Liver (tissue), 9 donors: ENCODE data around the gene GRM1. TPM values are rescaled to one million over a fixed set of nuclear protein-coding genes. Genes with fewer than 3 reads are reported as not detected.

Source experiments
- DNase-seq: peaks from one replicate; pipeline ENCODE4 v3.0.0-alpha.2; 2017; ENCODE audit warnings: low spot score
- H3K27ac ChIP-seq, 2 donors: one replicate each; pipeline ENCODE4 v1.7.0; 2013; ENCODE audit warnings: inconsistent platforms in 2 of 2, low read length in 2 of 2, control low read depth in 1 of 2, low read depth in 1 of 2, mild to moderate bottlenecking in 1 of 2
- H3K27me3 ChIP-seq, 4 donors: one replicate each; pipeline versions ENCODE4 v1.6.1 to v1.7.0; 2013; ENCODE audit warnings: low read length in 3 of 4, inconsistent platforms in 1 of 4, mild to moderate bottlenecking in 1 of 4, moderate library complexity in 1 of 4; ENCODE audit not compliant: control insufficient read depth in 4 of 4, insufficient read depth in 4 of 4
- H3K36me3 ChIP-seq, 4 donors: one replicate each; pipeline versions ENCODE4 v1.6.1 to v1.7.0; 2013; ENCODE audit warnings: low read length in 3 of 4, mild to moderate bottlenecking in 3 of 4, low read depth in 1 of 4, moderate library complexity in 1 of 4; ENCODE audit not compliant: control insufficient read depth in 4 of 4, insufficient read depth in 3 of 4
- H3K4me1 ChIP-seq, 4 donors: one replicate each; pipeline versions ENCODE4 v1.6.1 to v1.7.0; 2013; ENCODE audit warnings: low read length in 3 of 4, mild to moderate bottlenecking in 3 of 4, moderate library complexity in 1 of 4; ENCODE audit not compliant: control insufficient read depth in 4 of 4, insufficient read depth in 4 of 4
- H3K4me3 ChIP-seq, 3 donors: one replicate each; pipeline versions ENCODE4 v1.6.1 to v1.7.0; 2013; ENCODE audit warnings: low read length in 3 of 3, control low read depth in 1 of 3, low read depth in 1 of 3, mild to moderate bottlenecking in 1 of 3
- H3K9ac ChIP-seq, 2 donors: one replicate each; pipeline ENCODE4 v1.7.0; 2013; ENCODE audit warnings: low read length in 2 of 2, mild to moderate bottlenecking in 2 of 2, moderate library complexity in 2 of 2, control low read depth in 1 of 2, low read depth in 1 of 2
- H3K9me3 ChIP-seq, 4 donors: one replicate each; pipeline versions ENCODE4 v1.6.1 to v1.7.0; 2013; ENCODE audit warnings: low read length in 3 of 4; ENCODE audit not compliant: control insufficient read depth in 4 of 4
- ATF3 ChIP-seq: IDR thresholded peaks from 2 replicates; pipeline ENCODE4 v1.6.1; 2016; ENCODE audit warnings: antibody characterized with exemption
- CTCF ChIP-seq: fragments of 150-350 bp; IDR thresholded peaks from 2 replicates; pipeline ENCODE4 v1.5.1; 2017; ENCODE audit warnings: improper control_type of control experiment, low read depth, low read length; ENCODE audit not compliant: missing input control
- FOXA1 ChIP-seq: IDR thresholded peaks from 2 replicates; pipeline ENCODE4 v1.6.1; 2016; ENCODE audit warnings: antibody characterized with exemption
- FOXA2 ChIP-seq: IDR thresholded peaks from 2 replicates; pipeline ENCODE4 v1.6.1; 2016; ENCODE audit warnings: antibody characterized with exemption
- GABPA ChIP-seq, 2 donors: IDR thresholded peaks in 1 of 2; conservative IDR thresholded peaks in 1 of 2; 2 replicates each; pipeline ENCODE4 v1.6.1; 2016; ENCODE audit warnings: antibody characterized with exemption in 2 of 2, mild to moderate bottlenecking in 1 of 2, moderate library complexity in 1 of 2
- HNF4A ChIP-seq, 2 donors: conservative IDR thresholded peaks; 2 replicates each; pipeline ENCODE4 v1.6.1; 2016; ENCODE audit warnings: antibody characterized with exemption in 2 of 2, mild to moderate bottlenecking in 2 of 2
- HNF4G ChIP-seq: IDR thresholded peaks from 2 replicates; pipeline ENCODE4 v1.6.1; 2016; ENCODE audit warnings: antibody characterized with exemption
- JUND ChIP-seq, 2 donors: IDR thresholded peaks; 2 replicates each; pipeline ENCODE4 v1.6.1; 2016; ENCODE audit warnings: antibody characterized with exemption in 2 of 2
- NR2F2 ChIP-seq: IDR thresholded peaks from 2 replicates; pipeline ENCODE4 v1.6.1; 2016; ENCODE audit warnings: antibody characterized with exemption
- RAD21 ChIP-seq, 2 donors: IDR thresholded peaks; 2 replicates each; pipeline ENCODE4 v1.6.1; 2016; ENCODE audit warnings: antibody characterized with exemption in 2 of 2, mild to moderate bottlenecking in 2 of 2
- RXRA ChIP-seq, 2 donors: IDR thresholded peaks; 2 replicates each; pipeline ENCODE4 v1.6.1; 2017 to 2018; ENCODE audit warnings: antibody characterized with exemption in 2 of 2, mild to moderate bottlenecking in 1 of 2
- SP1 ChIP-seq: IDR thresholded peaks from 2 replicates; pipeline ENCODE4 v1.6.1; 2018; ENCODE audit warnings: antibody characterized with exemption, mild to moderate bottlenecking
- TAF1 ChIP-seq: conservative IDR thresholded peaks from 2 replicates; pipeline ENCODE4 v1.6.1; 2016; ENCODE audit warnings: antibody characterized with exemption, mild to moderate bottlenecking
- ZBTB33 ChIP-seq: IDR thresholded peaks from 2 replicates; pipeline ENCODE4 v1.6.1; 2016; ENCODE audit warnings: antibody characterized with exemption
- WGBS: extraction: QIAGEN DNeasy Blood & Tissue Kit; methylation state at CpG from one replicate; pipeline ENCODE4 v1.1.7; 2013; 5-methylcytosine and 5-hydroxymethylcytosine counted together
- polyA plus RNA-seq, 2 donors: library from polyadenylated mRNA; stranded (reverse) in 1 of 2; unstranded in 1 of 2; fragments of 200-250 nt in 1 of 2; fragments of >200 nt in 1 of 2; fragmentation: Nextera tagmentation in 1 of 2; extraction: Ambion mirVana in 1 of 2; gene quantifications; one replicate each; pipeline versions ENCODE4 v1.2.1 to v1.2.3, GENCODE V29; 2013 to 2015
- total RNA-seq, 2 donors: library from RNA; depleted of rRNA; stranded (reverse); fragments of >200 nt; gene quantifications; one replicate each; pipeline ENCODE4 v1.2.3, GENCODE V29; 2014
- TF ChIP-seq, protein P1 (sequence below): IDR thresholded peaks from 2 replicates; pipeline ENCODE4 v1.6.1; 2016; ENCODE audit warnings: antibody characterized with exemption
- donor health status: healthy.
- donor health status: healthy.
- donor health status: healthy.
- donor health status: healthy.
- donor health status: healthy.

Gene GRM1
- total RNA-seq (under 1 TPM; under 0.01 to 0.05 TPM), polyA plus RNA-seq (under 1 TPM in 1 of 2 donors, not detected in 1; 0.01 TPM)

GRCh38 chr6:146028851-146029572 lies at the start of gene GRM1:
TSS of gene GRM1 (plus strand) at chr6:146029062. CDS start at chr6:146029518, 456 bp downstream.
- peaks cover 0 to 14% (median 8%) of the 10 kb centered on the region in 4 donors for H3K27me3 ChIP-seq
- H3K4me3 ChIP-seq: no peak within 1 kb of the TSS

DNA sequence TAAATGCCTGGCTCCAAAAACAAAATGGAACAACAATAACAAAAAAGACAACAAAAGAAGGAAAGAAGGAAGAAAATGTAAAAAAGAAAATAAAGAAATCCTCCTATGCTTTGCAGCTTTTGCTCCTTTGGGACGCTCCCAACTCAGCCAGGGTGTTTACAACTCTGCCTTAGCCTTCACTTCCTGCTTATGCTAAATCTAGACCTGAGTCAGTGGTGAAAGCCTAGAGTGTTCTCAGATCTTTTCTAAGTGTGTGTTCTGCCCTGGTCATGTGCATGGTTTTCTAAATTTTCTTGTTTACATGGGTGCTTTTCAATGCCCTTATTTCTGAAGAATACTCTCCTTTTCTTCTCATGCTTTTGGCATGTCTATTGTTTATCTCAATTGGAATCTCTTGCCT lies 19.5 kb upstream of the GRM1 start:
- no peaks in the 10 kb centered on the region for H3K4me1 ChIP-seq
- no peak overlapping the region for H3K27ac ChIP-seq
- WGBS: 67% methylated on average over 1 of the region's 1 CpG
- DNase-seq: no peak
- peaks cover 0 to 4% (median 2%) of the 10 kb centered on the region in 4 donors for H3K9me3 ChIP-seq
- H3K36me3 ChIP-seq: no peaks in the 10 kb centered on the region
- no peak overlapping the region for H3K9ac ChIP-seq
- H3K4me3 ChIP-seq: no peak overlapping the region
- no peaks in the 10 kb centered on the region for H3K27me3 ChIP-seq
- TF ChIP-seq NR2F2 (no peak), RAD21 (IDR thresholded peaks at IDR 0.05) (no peak), FOXA1 (no peak), ZBTB33 (no peak), FOXA2 (no peak), ATF3 (no peak), SP1 (no peak), RXRA (IDR thresholded peaks at IDR 0.05) (no peak), JUND (IDR thresholded peaks at IDR 0.05) (no peak), HNF4G (no peak), CTCF (no peak), HNF4A (conservative IDR thresholded peaks at IDR 0.05) (no peak), TAF1 (no peak), GABPA (IDR thresholded peaks at IDR 0.05 in 1 of 2, conservative IDR thresholded peaks at IDR 0.05 in 1 of 2) (no peak)
- TF ChIP-seq, protein P1, sequence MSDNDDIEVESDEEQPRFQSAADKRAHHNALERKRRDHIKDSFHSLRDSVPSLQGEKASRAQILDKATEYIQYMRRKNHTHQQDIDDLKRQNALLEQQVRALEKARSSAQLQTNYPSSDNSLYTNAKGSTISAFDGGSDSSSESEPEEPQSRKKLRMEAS: no peak

More at GRCh38 chr6:146028851-146029572, at the start of gene GRM1:
- Histone ChIP-seq H3K9me3 (peaks cover 0 to 8% (median 2%) of the 10 kb centered on the region in 4 donors), H3K27ac (no peak within 1 kb of the TSS), H3K9ac (no peak within 1 kb of the TSS), H3K36me3 (no peaks in the 10 kb centered on the region), H3K4me1 (peaks cover 0 to 3% (median 0%) of the 10 kb centered on the region in 4 donors)
- WGBS: 7% methylated on average over 39 of the region's 39 CpGs
- TF ChIP-seq SP1: no peak
- TF ChIP-seq GABPA (IDR thresholded peaks at IDR 0.05 in 1 of 2, conservative IDR thresholded peaks at IDR 0.05 in 1 of 2): no peak
- TF ChIP-seq HNF4G: no peak
- TF ChIP-seq ATF3: no peak
- no peak for TF ChIP-seq NR2F2
- TF ChIP-seq, protein P1: no peak
- TF ChIP-seq FOXA1: no peak
- TF ChIP-seq JUND (IDR thresholded peaks at IDR 0.05): no peak
- TF ChIP-seq FOXA2: no peak
- no peak for TF ChIP-seq HNF4A (conservative IDR thresholded peaks at IDR 0.05)
- TF ChIP-seq ZBTB33: no peak
- no peak for DNase-seq
